Liver (tissue), 9 donors: ENCODE measurements around the gene E2F4. TPM values are rescaled to one million over a fixed set of nuclear protein-coding genes. Genes with fewer than 3 reads are reported as not detected.

Source experiments
- DNase-seq: peaks from one replicate; pipeline ENCODE4 v3.0.0-alpha.2; 2017; ENCODE audit warnings: low spot score
- H3K27ac ChIP-seq, 2 donors: one replicate each; pipeline ENCODE4 v1.7.0; 2013; ENCODE audit warnings: inconsistent platforms in 2 of 2, low read length in 2 of 2, control low read depth in 1 of 2, low read depth in 1 of 2, mild to moderate bottlenecking in 1 of 2
- H3K27me3 ChIP-seq, 4 donors: one replicate each; pipeline versions ENCODE4 v1.6.1 to v1.7.0; 2013; ENCODE audit warnings: low read length in 3 of 4, inconsistent platforms in 1 of 4, mild to moderate bottlenecking in 1 of 4, moderate library complexity in 1 of 4; ENCODE audit not compliant: control insufficient read depth in 4 of 4, insufficient read depth in 4 of 4
- H3K36me3 ChIP-seq, 4 donors: one replicate each; pipeline versions ENCODE4 v1.6.1 to v1.7.0; 2013; ENCODE audit warnings: low read length in 3 of 4, mild to moderate bottlenecking in 3 of 4, low read depth in 1 of 4, moderate library complexity in 1 of 4; ENCODE audit not compliant: control insufficient read depth in 4 of 4, insufficient read depth in 3 of 4
- H3K4me1 ChIP-seq, 4 donors: one replicate each; pipeline versions ENCODE4 v1.6.1 to v1.7.0; 2013; ENCODE audit warnings: low read length in 3 of 4, mild to moderate bottlenecking in 3 of 4, moderate library complexity in 1 of 4; ENCODE audit not compliant: control insufficient read depth in 4 of 4, insufficient read depth in 4 of 4
- H3K4me3 ChIP-seq, 3 donors: one replicate each; pipeline versions ENCODE4 v1.6.1 to v1.7.0; 2013; ENCODE audit warnings: low read length in 3 of 3, control low read depth in 1 of 3, low read depth in 1 of 3, mild to moderate bottlenecking in 1 of 3
- H3K9ac ChIP-seq, 2 donors: one replicate each; pipeline ENCODE4 v1.7.0; 2013; ENCODE audit warnings: low read length in 2 of 2, mild to moderate bottlenecking in 2 of 2, moderate library complexity in 2 of 2, control low read depth in 1 of 2, low read depth in 1 of 2
- H3K9me3 ChIP-seq, 4 donors: one replicate each; pipeline versions ENCODE4 v1.6.1 to v1.7.0; 2013; ENCODE audit warnings: low read length in 3 of 4; ENCODE audit not compliant: control insufficient read depth in 4 of 4
- EGR1 ChIP-seq, 2 donors: IDR thresholded peaks; 2 replicates each; pipeline ENCODE4 v1.6.1; 2016 to 2018; ENCODE audit warnings: antibody characterized with exemption in 2 of 2, low read depth in 2 of 2
- GABPA ChIP-seq, 2 donors: IDR thresholded peaks in 1 of 2; conservative IDR thresholded peaks in 1 of 2; 2 replicates each; pipeline ENCODE4 v1.6.1; 2016; ENCODE audit warnings: antibody characterized with exemption in 2 of 2, mild to moderate bottlenecking in 1 of 2, moderate library complexity in 1 of 2
- HNF4A ChIP-seq, 2 donors: conservative IDR thresholded peaks; 2 replicates each; pipeline ENCODE4 v1.6.1; 2016; ENCODE audit warnings: antibody characterized with exemption in 2 of 2, mild to moderate bottlenecking in 2 of 2
- HNF4G ChIP-seq: IDR thresholded peaks from 2 replicates; pipeline ENCODE4 v1.6.1; 2016; ENCODE audit warnings: antibody characterized with exemption
- JUND ChIP-seq, 2 donors: IDR thresholded peaks; 2 replicates each; pipeline ENCODE4 v1.6.1; 2016; ENCODE audit warnings: antibody characterized with exemption in 2 of 2
- RAD21 ChIP-seq, 2 donors: IDR thresholded peaks; 2 replicates each; pipeline ENCODE4 v1.6.1; 2016; ENCODE audit warnings: antibody characterized with exemption in 2 of 2, mild to moderate bottlenecking in 2 of 2
- RXRA ChIP-seq, 2 donors: IDR thresholded peaks; 2 replicates each; pipeline ENCODE4 v1.6.1; 2017 to 2018; ENCODE audit warnings: antibody characterized with exemption in 2 of 2, mild to moderate bottlenecking in 1 of 2
- SP1 ChIP-seq: IDR thresholded peaks from 2 replicates; pipeline ENCODE4 v1.6.1; 2018; ENCODE audit warnings: antibody characterized with exemption, mild to moderate bottlenecking
- TAF1 ChIP-seq: conservative IDR thresholded peaks from 2 replicates; pipeline ENCODE4 v1.6.1; 2016; ENCODE audit warnings: antibody characterized with exemption, mild to moderate bottlenecking
- YY1 ChIP-seq: IDR thresholded peaks from 2 replicates; pipeline ENCODE4 v1.6.1; 2016; ENCODE audit warnings: antibody characterized with exemption, mild to moderate bottlenecking
- WGBS: extraction: QIAGEN DNeasy Blood & Tissue Kit; methylation state at CpG from one replicate; pipeline ENCODE4 v1.1.7; 2013; 5-methylcytosine and 5-hydroxymethylcytosine counted together
- polyA plus RNA-seq, 2 donors: library from polyadenylated mRNA; stranded (reverse) in 1 of 2; unstranded in 1 of 2; fragments of 200-250 nt in 1 of 2; fragments of >200 nt in 1 of 2; fragmentation: Nextera tagmentation in 1 of 2; extraction: Ambion mirVana in 1 of 2; gene quantifications; one replicate each; pipeline versions ENCODE4 v1.2.1 to v1.2.3, GENCODE V29; 2013 to 2015
- total RNA-seq, 2 donors: library from RNA; depleted of rRNA; stranded (reverse); fragments of >200 nt; gene quantifications; one replicate each; pipeline ENCODE4 v1.2.3, GENCODE V29; 2014
- TF ChIP-seq, protein P1 (sequence below): IDR thresholded peaks from 2 replicates; pipeline ENCODE4 v1.6.1; 2016; ENCODE audit warnings: antibody characterized with exemption
- TF ChIP-seq, protein P2 (sequence below): fragments of 150-350 bp; IDR thresholded peaks from 2 replicates; pipeline ENCODE4 v1.5.1; 2017; ENCODE audit warnings: improper control_type of control experiment, low read depth, low read length; ENCODE audit not compliant: missing input control
- TF ChIP-seq, protein P3 (sequence below): IDR thresholded peaks from 2 replicates; pipeline ENCODE4 v1.6.1; 2016; ENCODE audit warnings: antibody characterized with exemption, mild to moderate bottlenecking
- TF ChIP-seq, protein P4 (sequence below): IDR thresholded peaks from 2 replicates; pipeline ENCODE4 v1.6.1; 2016; ENCODE audit warnings: antibody characterized with exemption
- donor health status: healthy.
- donor health status: healthy.
- donor health status: healthy.
- donor health status: healthy.
- donor health status: healthy.

The E2F4 gene, protein sequence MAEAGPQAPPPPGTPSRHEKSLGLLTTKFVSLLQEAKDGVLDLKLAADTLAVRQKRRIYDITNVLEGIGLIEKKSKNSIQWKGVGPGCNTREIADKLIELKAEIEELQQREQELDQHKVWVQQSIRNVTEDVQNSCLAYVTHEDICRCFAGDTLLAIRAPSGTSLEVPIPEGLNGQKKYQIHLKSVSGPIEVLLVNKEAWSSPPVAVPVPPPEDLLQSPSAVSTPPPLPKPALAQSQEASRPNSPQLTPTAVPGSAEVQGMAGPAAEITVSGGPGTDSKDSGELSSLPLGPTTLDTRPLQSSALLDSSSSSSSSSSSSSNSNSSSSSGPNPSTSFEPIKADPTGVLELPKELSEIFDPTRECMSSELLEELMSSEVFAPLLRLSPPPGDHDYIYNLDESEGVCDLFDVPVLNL
- total RNA-seq, result 100 to 1,000 TPM in 1 of 2 donors, 10 to 100 TPM in 1; 39.2 to 107 TPM
- polyA plus RNA-seq, result 10 to 100 TPM; 18.1 to 20.7 TPM

DNA sequence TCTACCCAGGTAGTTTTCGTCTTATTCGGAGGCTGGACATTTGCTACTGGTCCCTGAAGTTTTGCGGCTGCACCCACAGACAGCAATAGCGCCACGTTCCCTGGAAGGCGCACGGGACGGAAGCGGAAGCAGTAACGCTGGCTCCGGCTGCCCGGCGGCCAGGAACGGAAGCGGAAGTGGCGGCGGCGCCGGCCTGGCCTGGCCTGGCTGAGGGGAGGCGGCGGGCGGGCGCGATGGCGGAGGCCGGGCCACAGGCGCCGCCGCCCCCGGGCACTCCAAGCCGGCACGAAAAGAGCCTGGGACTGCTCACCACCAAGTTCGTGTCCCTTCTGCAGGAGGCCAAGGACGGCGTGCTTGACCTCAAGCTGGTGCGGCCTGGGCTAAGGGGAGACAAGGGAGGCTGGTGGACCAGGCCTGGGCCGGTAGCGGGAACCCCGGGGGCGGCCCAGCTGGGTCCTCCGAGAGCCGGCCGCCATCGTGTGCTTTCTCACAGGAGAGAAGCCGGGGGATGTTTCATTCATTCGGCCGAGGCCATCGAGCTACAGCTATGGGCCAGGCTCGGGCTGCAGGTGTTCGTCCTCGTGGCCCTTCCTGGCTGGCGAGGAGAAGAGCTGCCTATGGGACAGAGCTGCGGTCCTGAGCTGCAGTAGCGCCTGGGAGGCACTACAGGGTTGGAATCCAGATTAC, at the start of gene E2F4:
TSS of gene E2F4 (plus strand) at position 161 of the 687 bp plus-strand sequence. CDS start at position 234, 73 bp downstream.
- under 1% methylated on average over 54 of the region's 54 CpGs for WGBS
- DNase-seq, result peak; percentile 88
- TF ChIP-seq, protein P1, sequence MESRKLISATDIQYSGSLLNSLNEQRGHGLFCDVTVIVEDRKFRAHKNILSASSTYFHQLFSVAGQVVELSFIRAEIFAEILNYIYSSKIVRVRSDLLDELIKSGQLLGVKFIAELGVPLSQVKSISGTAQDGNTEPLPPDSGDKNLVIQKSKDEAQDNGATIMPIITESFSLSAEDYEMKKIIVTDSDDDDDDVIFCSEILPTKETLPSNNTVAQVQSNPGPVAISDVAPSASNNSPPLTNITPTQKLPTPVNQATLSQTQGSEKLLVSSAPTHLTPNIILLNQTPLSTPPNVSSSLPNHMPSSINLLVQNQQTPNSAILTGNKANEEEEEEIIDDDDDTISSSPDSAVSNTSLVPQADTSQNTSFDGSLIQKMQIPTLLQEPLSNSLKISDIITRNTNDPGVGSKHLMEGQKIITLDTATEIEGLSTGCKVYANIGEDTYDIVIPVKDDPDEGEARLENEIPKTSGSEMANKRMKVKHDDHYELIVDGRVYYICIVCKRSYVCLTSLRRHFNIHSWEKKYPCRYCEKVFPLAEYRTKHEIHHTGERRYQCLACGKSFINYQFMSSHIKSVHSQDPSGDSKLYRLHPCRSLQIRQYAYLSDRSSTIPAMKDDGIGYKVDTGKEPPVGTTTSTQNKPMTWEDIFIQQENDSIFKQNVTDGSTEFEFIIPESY, result no peak
- TF ChIP-seq JUND (IDR thresholded peaks at IDR 0.05), result no peak
- peak; percentile 63 for TF ChIP-seq YY1
- TF ChIP-seq, protein P2, sequence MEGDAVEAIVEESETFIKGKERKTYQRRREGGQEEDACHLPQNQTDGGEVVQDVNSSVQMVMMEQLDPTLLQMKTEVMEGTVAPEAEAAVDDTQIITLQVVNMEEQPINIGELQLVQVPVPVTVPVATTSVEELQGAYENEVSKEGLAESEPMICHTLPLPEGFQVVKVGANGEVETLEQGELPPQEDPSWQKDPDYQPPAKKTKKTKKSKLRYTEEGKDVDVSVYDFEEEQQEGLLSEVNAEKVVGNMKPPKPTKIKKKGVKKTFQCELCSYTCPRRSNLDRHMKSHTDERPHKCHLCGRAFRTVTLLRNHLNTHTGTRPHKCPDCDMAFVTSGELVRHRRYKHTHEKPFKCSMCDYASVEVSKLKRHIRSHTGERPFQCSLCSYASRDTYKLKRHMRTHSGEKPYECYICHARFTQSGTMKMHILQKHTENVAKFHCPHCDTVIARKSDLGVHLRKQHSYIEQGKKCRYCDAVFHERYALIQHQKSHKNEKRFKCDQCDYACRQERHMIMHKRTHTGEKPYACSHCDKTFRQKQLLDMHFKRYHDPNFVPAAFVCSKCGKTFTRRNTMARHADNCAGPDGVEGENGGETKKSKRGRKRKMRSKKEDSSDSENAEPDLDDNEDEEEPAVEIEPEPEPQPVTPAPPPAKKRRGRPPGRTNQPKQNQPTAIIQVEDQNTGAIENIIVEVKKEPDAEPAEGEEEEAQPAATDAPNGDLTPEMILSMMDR, result peak; percentile 2
- peak; percentile 50 for TF ChIP-seq SP1
- TF ChIP-seq GABPA (IDR thresholded peaks at IDR 0.05 in 1 of 2, conservative IDR thresholded peaks at IDR 0.05 in 1 of 2), result peak; percentile 85 to 95
- TF ChIP-seq, protein P3, sequence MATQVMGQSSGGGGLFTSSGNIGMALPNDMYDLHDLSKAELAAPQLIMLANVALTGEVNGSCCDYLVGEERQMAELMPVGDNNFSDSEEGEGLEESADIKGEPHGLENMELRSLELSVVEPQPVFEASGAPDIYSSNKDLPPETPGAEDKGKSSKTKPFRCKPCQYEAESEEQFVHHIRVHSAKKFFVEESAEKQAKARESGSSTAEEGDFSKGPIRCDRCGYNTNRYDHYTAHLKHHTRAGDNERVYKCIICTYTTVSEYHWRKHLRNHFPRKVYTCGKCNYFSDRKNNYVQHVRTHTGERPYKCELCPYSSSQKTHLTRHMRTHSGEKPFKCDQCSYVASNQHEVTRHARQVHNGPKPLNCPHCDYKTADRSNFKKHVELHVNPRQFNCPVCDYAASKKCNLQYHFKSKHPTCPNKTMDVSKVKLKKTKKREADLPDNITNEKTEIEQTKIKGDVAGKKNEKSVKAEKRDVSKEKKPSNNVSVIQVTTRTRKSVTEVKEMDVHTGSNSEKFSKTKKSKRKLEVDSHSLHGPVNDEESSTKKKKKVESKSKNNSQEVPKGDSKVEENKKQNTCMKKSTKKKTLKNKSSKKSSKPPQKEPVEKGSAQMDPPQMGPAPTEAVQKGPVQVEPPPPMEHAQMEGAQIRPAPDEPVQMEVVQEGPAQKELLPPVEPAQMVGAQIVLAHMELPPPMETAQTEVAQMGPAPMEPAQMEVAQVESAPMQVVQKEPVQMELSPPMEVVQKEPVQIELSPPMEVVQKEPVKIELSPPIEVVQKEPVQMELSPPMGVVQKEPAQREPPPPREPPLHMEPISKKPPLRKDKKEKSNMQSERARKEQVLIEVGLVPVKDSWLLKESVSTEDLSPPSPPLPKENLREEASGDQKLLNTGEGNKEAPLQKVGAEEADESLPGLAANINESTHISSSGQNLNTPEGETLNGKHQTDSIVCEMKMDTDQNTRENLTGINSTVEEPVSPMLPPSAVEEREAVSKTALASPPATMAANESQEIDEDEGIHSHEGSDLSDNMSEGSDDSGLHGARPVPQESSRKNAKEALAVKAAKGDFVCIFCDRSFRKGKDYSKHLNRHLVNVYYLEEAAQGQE, result no peak
- TF ChIP-seq, protein P4, sequence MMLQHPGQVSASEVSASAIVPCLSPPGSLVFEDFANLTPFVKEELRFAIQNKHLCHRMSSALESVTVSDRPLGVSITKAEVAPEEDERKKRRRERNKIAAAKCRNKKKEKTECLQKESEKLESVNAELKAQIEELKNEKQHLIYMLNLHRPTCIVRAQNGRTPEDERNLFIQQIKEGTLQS, result no peak
- no peak for TF ChIP-seq HNF4A (conservative IDR thresholded peaks at IDR 0.05)
- peak; percentile 84 to 86 for TF ChIP-seq EGR1 (IDR thresholded peaks at IDR 0.05; ENCODE audit: low read depth in 2 of 2)
- TF ChIP-seq RAD21 (IDR thresholded peaks at IDR 0.05), result peak in 1 of 2 donors; percentile 40
- TF ChIP-seq RXRA (IDR thresholded peaks at IDR 0.05), result no peak
- TF ChIP-seq TAF1, result no peak
- no peak for TF ChIP-seq HNF4G
- Histone ChIP-seq H3K27ac (peak within 1 kb of the TSS; percentile 33 to 61), H3K4me1 (peaks cover 8 to 26% (median 22%) of the 10 kb centered on the region in 4 donors), H3K9ac (peak within 1 kb of the TSS; percentile 90 to 96), H3K36me3 (peaks cover 10 to 31% (median 22%) of the 10 kb centered on the region in 4 donors), H3K27me3 (no peaks in the 10 kb centered on the region), H3K4me3 (peak within 1 kb of the TSS; percentile 88 to 97 (median 92)), H3K9me3 (no peaks in the 10 kb centered on the region)
